Breast epithelium (tissue), 4 donors: ENCODE data around the gene TTC28. TPM values are rescaled to one million over a fixed set of nuclear protein-coding genes. Genes with fewer than 3 reads are reported as not detected.
"Not testable (repeated sequence)": the region's sequence is repeated elsewhere in the genome, so short reads cannot be mapped to it uniquely, and the experiment has no call there.

Experiments
- DNase-seq, 2 donors: peaks; one replicate each; pipeline ENCODE4 v3.0.0-alpha.2; 2019; ENCODE audit warnings: low spot score in 2 of 2
- H3K27ac ChIP-seq, 2 donors: fragments of 200-600 bp; sonication (generic) in 1 of 2; one replicate each; pipeline ENCODE4 v1.5.1; 2016 to 2019; ENCODE audit warnings: mild to moderate bottlenecking in 1 of 2
- H3K27me3 ChIP-seq, 2 donors: fragments of 200-600 bp; sonication (generic) in 1 of 2; one replicate each; pipeline versions ENCODE4 v1.5.1 to v1.6.0; 2017 to 2019; ENCODE audit warnings: control low read depth in 1 of 2, mild to moderate bottlenecking in 1 of 2
- H3K36me3 ChIP-seq: fragments of 200-600 bp; one replicate; pipeline ENCODE4 v1.5.1; 2019
- H3K4me1 ChIP-seq, 2 donors: fragments of 200-600 bp; sonication (generic); one replicate each; pipeline ENCODE4 v1.5.1; 2016 to 2019; ENCODE audit warnings: control low read depth in 1 of 2
- H3K4me3 ChIP-seq, 3 donors: fragments of 200-600 bp; sonication (generic); 1 replicate in 2 of 3; 2 replicates in 1 of 3; pipeline ENCODE4 v1.5.1; 2016 to 2019; ENCODE audit warnings: mild to moderate bottlenecking in 3 of 3, moderate library complexity in 2 of 3
- H3K9me3 ChIP-seq, 2 donors: fragments of 200-600 bp; sonication (generic) in 1 of 2; one replicate each; pipeline ENCODE4 v1.5.1; 2016 to 2019; ENCODE audit warnings: control low read depth in 1 of 2
- CTCF ChIP-seq, 3 donors: fragments of 450-650 bp; IDR thresholded peaks; one replicate each; pipeline ENCODE4 v1.5.1; 2016 to 2017; ENCODE audit warnings: antibody characterized with exemption in 3 of 3, mild to moderate bottlenecking in 3 of 3, moderate library complexity in 3 of 3
- POLR2A ChIP-seq: fragments of 450-650 bp; IDR thresholded peaks from one replicate; pipeline ENCODE4 v1.6.1; 2016; ENCODE audit warnings: antibody characterized with exemption, mild to moderate bottlenecking, moderate library complexity
- POLR2AphosphoS5 ChIP-seq, 3 donors: sonication (generic); formaldehyde crosslinking; IDR thresholded peaks; one replicate each; pipeline ENCODE4 v1.6.1; 2017; ENCODE audit warnings: antibody characterized with exemption in 3 of 3
- intact Hi-C: fragments of 100-400 bp; cut with DNase I; formaldehyde crosslinking; loops from one replicate; pipeline ENCODE4 v1.15.1; 2023; ENCODE audit warnings: low total_unique reads
- total RNA-seq, 3 donors: library from RNA; depleted of rRNA; stranded (reverse); fragments of >200 nt; gene quantifications; one replicate each; pipeline ENCODE4 v1.1.0, GENCODE V29; 2016

The TTC28 gene
- total RNA-seq, 3 donors from 2014 or later = 33.5 to 43.3 (median 40.2) TPM

- H3K27ac ChIP-seq = no peak overlapping the region
- intact Hi-C loops = no loop called here
- no peaks in the 10 kb centered on the region for H3K9me3 ChIP-seq
- H3K4me3 ChIP-seq = no peak overlapping the region
- H3K36me3 ChIP-seq = no peaks in the 10 kb centered on the region
- H3K27me3 ChIP-seq = no peaks in the 10 kb centered on the region
- no peaks in the 10 kb centered on the region for H3K4me1 ChIP-seq
- TF ChIP-seq POLR2AphosphoS5 (IDR thresholded peaks at IDR 0.05) (no peak), POLR2A (no peak)
- DNase-seq = no peak
Measured at GRCh38 chr22:28521451-28521850, 158.2 kb downstream of the TTC28 start.

- DNase-seq = no peak
- Histone ChIP-seq H3K36me3 (no peaks in the 10 kb centered on the region), H3K27me3 (no peaks in the 10 kb centered on the region), H3K4me3 (no peak overlapping the region), H3K4me1 (no peaks in the 10 kb centered on the region), H3K27ac (no peak overlapping the region), H3K9me3 (peaks cover 6 to 11% of the 10 kb centered on the region in 2 donors)
- intact Hi-C loops = no loop called here
- no peak for TF ChIP-seq POLR2A
- TF ChIP-seq POLR2AphosphoS5 (IDR thresholded peaks at IDR 0.05) = no peak
- no peak for TF ChIP-seq CTCF (IDR thresholded peaks at IDR 0.05)
Measured at GRCh38 chr22:28514321-28514821, 165.3 kb downstream of the TTC28 start.

GRCh38 chr22:28512387-28512786 lies 167.3 kb downstream of the TTC28 start:
- H3K4me3 ChIP-seq, H3K36me3 ChIP-seq, DNase-seq, H3K27me3 ChIP-seq, intact Hi-C loops, H3K4me1 ChIP-seq, H3K27ac ChIP-seq: not testable (repeated sequence)
- H3K9me3 ChIP-seq = peaks cover 6 to 11% of the 10 kb centered on the region in 2 donors

GRCh38 chr22:28507896-28508295 lies 171.7 kb downstream of the TTC28 start:
- intact Hi-C loops = no loop called here
- H3K27me3 ChIP-seq = no peaks in the 10 kb centered on the region
- H3K9me3 ChIP-seq = peaks cover 6 to 11% of the 10 kb centered on the region in 2 donors
- no peak for DNase-seq
- H3K4me1 ChIP-seq = no peaks in the 10 kb centered on the region
- no peak overlapping the region for H3K4me3 ChIP-seq
- no peak for TF ChIP-seq POLR2AphosphoS5 (IDR thresholded peaks at IDR 0.05)
- TF ChIP-seq POLR2A = no peak
- no peak for TF ChIP-seq CTCF (IDR thresholded peaks at IDR 0.05)
- no peak overlapping the region for H3K27ac ChIP-seq
- no peaks in the 10 kb centered on the region for H3K36me3 ChIP-seq

GRCh38 chr22:28506150-28506535 lies 173.5 kb downstream of the TTC28 start:
- H3K4me3 ChIP-seq = no peak overlapping the region
- H3K9me3 ChIP-seq = peaks cover 5 to 7% of the 10 kb centered on the region in 2 donors
- H3K27me3 ChIP-seq = no peaks in the 10 kb centered on the region
- no peaks in the 10 kb centered on the region for H3K36me3 ChIP-seq
- DNase-seq = no peak
- intact Hi-C loops = no loop called here
- TF ChIP-seq CTCF (IDR thresholded peaks at IDR 0.05) (no peak), POLR2AphosphoS5 (IDR thresholded peaks at IDR 0.05) (no peak), POLR2A (no peak)
- no peaks in the 10 kb centered on the region for H3K4me1 ChIP-seq
- no peak overlapping the region for H3K27ac ChIP-seq

- no peak for DNase-seq
- H3K4me3 ChIP-seq = no peak overlapping the region
- H3K36me3 ChIP-seq = no peaks in the 10 kb centered on the region
- intact Hi-C loops = no loop called here
- H3K27ac ChIP-seq = no peak overlapping the region
- peaks cover 0 to 1% of the 10 kb centered on the region in 2 donors for H3K9me3 ChIP-seq
- TF ChIP-seq POLR2A (no peak), CTCF (IDR thresholded peaks at IDR 0.05) (no peak), POLR2AphosphoS5 (IDR thresholded peaks at IDR 0.05) (no peak)
- no peaks in the 10 kb centered on the region for H3K27me3 ChIP-seq
- H3K4me1 ChIP-seq = no peaks in the 10 kb centered on the region
Measured at GRCh38 chr22:28505416-28506149, 174.1 kb downstream of the TTC28 start.
